ENCODE data around the gene CLEC20A. TPM values are rescaled to one million over a fixed set of nuclear protein-coding genes. Genes with fewer than 3 reads are reported as not detected.

CLEC20A gene
- polyA plus RNA-seq, 6 donors from 2014 or later = 2.7 to 50.3 (median 21.3) TPM

DNA sequence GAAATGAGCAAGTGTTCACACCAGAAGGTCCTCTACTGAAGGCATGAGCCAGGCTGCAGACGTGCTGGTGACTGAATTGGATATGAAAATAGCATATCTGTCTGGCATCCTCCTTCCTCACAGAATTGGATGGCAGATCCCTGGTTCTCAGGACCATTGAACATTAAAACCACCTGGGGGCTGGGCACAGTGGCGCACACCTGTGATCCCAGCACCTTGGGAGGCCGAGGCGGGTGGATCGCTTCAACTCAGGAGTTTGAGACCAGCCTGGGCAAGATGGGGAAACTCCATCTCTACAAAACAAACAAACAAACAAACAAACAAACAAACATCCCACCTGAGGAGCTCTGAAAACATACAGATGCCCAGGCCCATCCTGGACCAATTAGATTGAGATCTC lies 39.6 kb upstream of the CLEC20A start:
- peaks cover 4 to 9% (median 8%) of the 10 kb centered on the region in 3 donors for H3K4me1 Mint-ChIP-seq
- no peaks in the 10 kb centered on the region for H3K36me3 Mint-ChIP-seq
- DNase-seq = no peak

DNA sequence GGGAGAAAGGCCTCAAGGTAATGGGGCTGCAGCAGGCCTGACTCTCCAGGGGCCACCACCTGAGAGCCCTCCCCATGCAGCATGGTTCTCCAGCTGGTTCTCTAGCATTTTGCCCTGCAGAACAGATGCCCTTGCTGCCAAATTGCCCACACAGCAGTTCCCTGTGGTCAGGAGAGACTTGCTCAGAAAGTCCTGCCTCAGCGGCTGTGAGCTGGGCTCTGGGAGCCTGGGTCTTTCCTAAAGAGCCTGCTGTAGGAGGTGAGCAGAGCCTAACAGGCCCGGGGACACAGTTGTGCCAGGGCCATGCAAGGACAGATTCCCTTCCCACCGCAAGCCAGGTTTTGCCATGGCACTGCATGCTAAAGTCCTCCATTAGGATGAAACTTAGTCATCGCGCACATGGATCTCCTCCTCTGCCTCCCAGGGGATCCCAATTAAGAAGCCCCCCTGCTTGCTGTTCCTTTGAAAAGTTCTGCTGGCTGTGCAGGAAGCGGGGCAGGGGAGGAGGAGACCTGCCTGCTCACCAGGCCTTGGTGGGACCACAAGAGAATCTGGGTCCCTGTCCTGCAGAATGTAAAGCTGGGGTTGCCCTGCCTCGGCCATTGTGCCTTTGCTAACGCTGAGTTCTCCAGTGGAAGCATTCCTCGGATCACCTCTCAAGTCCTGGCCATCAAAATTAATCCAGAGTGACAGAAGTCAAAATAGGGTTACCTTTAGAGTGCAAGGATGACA lies 37.5 kb upstream of the CLEC20A start:
- ATAC-seq (ENCODE audit: low read depth in 2 of 2) (no peak), DNase-seq (no peak)
- Mint-ChIP-seq H3K9me3 (no peaks in the 10 kb centered on the region), H3K36me3 (no peaks in the 10 kb centered on the region), H3K27ac (no peak overlapping the region), H3K4me3 (no peak overlapping the region), H3K4me1 (peaks cover 4 to 8% (median 7%) of the 10 kb centered on the region in 3 donors), H3K27me3 (peaks cover 0 to 4% (median 0%) of the 10 kb centered on the region in 3 donors)

More for the DNA sequence above, 39.6 kb upstream of the CLEC20A start:
- peaks cover 0 to 4% (median 0%) of the 10 kb centered on the region in 3 donors for H3K27me3 Mint-ChIP-seq
- no peaks in the 10 kb centered on the region for H3K9me3 Mint-ChIP-seq
- H3K27ac Mint-ChIP-seq = no peak overlapping the region
- no peak overlapping the region for H3K4me3 Mint-ChIP-seq
- no peak for ATAC-seq (ENCODE audit: low read depth in 2 of 2)

GRCh38 chr1:178533121-178533946 lies 36.6 kb upstream of the CLEC20A start:
- Mint-ChIP-seq H3K9me3 (no peaks in the 10 kb centered on the region), H3K4me1 (peaks cover 4 to 8% (median 7%) of the 10 kb centered on the region in 3 donors), H3K27me3 (peaks cover 0 to 4% (median 0%) of the 10 kb centered on the region in 3 donors), H3K27ac (peak overlapping the region in 1 of 6 donors; percentile 79), H3K4me3 (no peak overlapping the region), H3K36me3 (no peaks in the 10 kb centered on the region)
- DNase-seq = no peak
- ATAC-seq (ENCODE audit: low read depth in 2 of 2) = no peak

DNA sequence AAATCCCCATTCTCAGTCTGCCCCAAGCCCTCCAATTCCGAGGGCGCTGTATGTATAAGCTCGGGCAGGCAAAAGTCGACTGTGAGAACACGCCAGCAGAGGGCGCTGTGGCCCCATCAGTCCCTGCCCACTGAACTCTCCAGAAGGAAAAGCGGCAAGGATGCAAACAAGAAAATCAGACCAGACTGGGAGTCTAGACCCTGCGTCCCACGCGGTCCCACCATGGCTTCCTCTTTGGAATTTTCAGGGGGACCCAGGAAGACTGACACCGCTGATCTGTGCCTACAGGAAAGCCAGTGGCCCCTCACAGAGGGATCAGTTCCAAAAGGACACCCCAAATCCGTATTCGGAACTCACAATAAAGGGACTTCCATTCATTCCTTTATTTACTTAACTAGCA lies 35.6 kb upstream of the CLEC20A start:
- Mint-ChIP-seq H3K27me3 (peaks cover 0 to 4% (median 0%) of the 10 kb centered on the region in 3 donors), H3K4me1 (peaks cover 4 to 8% (median 7%) of the 10 kb centered on the region in 3 donors), H3K9me3 (no peaks in the 10 kb centered on the region), H3K27ac (peak overlapping the region in 2 of 6 donors; percentile 30 to 63), H3K4me3 (peak overlapping the region in 2 of 8 donors; percentile 8 to 48), H3K36me3 (no peaks in the 10 kb centered on the region)
- DNase-seq = peak; percentile 73
- peak; percentile 88 to 94 for ATAC-seq (ENCODE audit: low read depth in 2 of 2)

GRCh38 chr1:178531887-178532286 lies 35.1 kb upstream of the CLEC20A start:
- Mint-ChIP-seq H3K4me3 (no peak overlapping the region), H3K36me3 (no peaks in the 10 kb centered on the region), H3K9me3 (no peaks in the 10 kb centered on the region), H3K27ac (no peak overlapping the region), H3K27me3 (peaks cover 0 to 4% (median 0%) of the 10 kb centered on the region in 3 donors), H3K4me1 (peaks cover 4 to 8% (median 7%) of the 10 kb centered on the region in 3 donors)
- DNase-seq (no peak), ATAC-seq (ENCODE audit: low read depth in 2 of 2) (peak in 1 of 2 donors; percentile 27)

- H3K4me3 Mint-ChIP-seq = no peak overlapping the region
- DNase-seq = no peak
- peaks cover 4 to 8% (median 7%) of the 10 kb centered on the region in 3 donors for H3K4me1 Mint-ChIP-seq
- peak overlapping the region in 1 of 6 donors; percentile 1 for H3K27ac Mint-ChIP-seq
- no peak for ATAC-seq (ENCODE audit: low read depth in 2 of 2)
- no peaks in the 10 kb centered on the region for H3K36me3 Mint-ChIP-seq
- no peaks in the 10 kb centered on the region for H3K9me3 Mint-ChIP-seq
- H3K27me3 Mint-ChIP-seq = peaks cover 0 to 4% (median 0%) of the 10 kb centered on the region in 3 donors
Measured at GRCh38 chr1:178530502-178530901, 33.7 kb upstream of the CLEC20A start.

GRCh38 chr1:178530037-178530402 lies 33.3 kb upstream of the CLEC20A start:
- Mint-ChIP-seq H3K4me3 (no peak overlapping the region), H3K4me1 (peaks cover 4 to 8% (median 7%) of the 10 kb centered on the region in 3 donors), H3K27ac (no peak overlapping the region), H3K27me3 (peaks cover 0 to 4% (median 0%) of the 10 kb centered on the region in 3 donors), H3K9me3 (no peaks in the 10 kb centered on the region), H3K36me3 (no peaks in the 10 kb centered on the region)
- DNase-seq (no peak), ATAC-seq (ENCODE audit: low read depth in 2 of 2) (no peak)

- ATAC-seq (ENCODE audit: low read depth in 2 of 2) (no peak), DNase-seq (no peak)
- Mint-ChIP-seq H3K9me3 (peaks cover 0 to 3% (median 0%) of the 10 kb centered on the region in 7 donors), H3K4me1 (peaks cover 4 to 8% (median 7%) of the 10 kb centered on the region in 3 donors), H3K36me3 (no peaks in the 10 kb centered on the region), H3K27ac (no peak overlapping the region), H3K4me3 (no peak overlapping the region), H3K27me3 (peaks cover 0 to 4% (median 0%) of the 10 kb centered on the region in 3 donors)
Measured at GRCh38 chr1:178529364-178530036, 32.7 kb upstream of the CLEC20A start.

DNA sequence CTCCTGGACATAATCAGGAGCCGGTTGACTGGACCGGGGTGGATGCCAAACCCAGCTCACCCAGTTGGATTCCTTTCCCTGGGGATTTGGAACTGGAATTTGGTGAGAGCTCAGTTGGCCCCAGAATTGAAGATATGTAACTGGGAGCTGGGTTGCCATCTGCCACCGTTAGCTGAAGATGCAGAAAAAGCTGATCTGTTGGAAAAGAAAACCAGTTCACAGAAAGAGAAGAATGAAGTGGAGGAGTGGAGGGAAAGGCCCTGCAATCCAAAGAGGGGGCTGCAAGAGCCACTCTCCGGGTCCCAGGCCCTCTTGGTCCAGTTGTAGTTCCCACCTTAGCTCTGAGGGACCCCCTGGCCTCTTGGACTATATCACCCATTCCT lies 32.2 kb upstream of the CLEC20A start:
- H3K4me1 Mint-ChIP-seq = peaks cover 4 to 8% (median 7%) of the 10 kb centered on the region in 3 donors
- ATAC-seq (ENCODE audit: low read depth in 2 of 2) = no peak
- no peak overlapping the region for H3K27ac Mint-ChIP-seq
- H3K27me3 Mint-ChIP-seq = peaks cover 0 to 4% (median 0%) of the 10 kb centered on the region in 3 donors
- H3K4me3 Mint-ChIP-seq = no peak overlapping the region
- H3K36me3 Mint-ChIP-seq = no peaks in the 10 kb centered on the region
- DNase-seq = no peak
- peaks cover 0 to 3% (median 0%) of the 10 kb centered on the region in 7 donors for H3K9me3 Mint-ChIP-seq

DNA sequence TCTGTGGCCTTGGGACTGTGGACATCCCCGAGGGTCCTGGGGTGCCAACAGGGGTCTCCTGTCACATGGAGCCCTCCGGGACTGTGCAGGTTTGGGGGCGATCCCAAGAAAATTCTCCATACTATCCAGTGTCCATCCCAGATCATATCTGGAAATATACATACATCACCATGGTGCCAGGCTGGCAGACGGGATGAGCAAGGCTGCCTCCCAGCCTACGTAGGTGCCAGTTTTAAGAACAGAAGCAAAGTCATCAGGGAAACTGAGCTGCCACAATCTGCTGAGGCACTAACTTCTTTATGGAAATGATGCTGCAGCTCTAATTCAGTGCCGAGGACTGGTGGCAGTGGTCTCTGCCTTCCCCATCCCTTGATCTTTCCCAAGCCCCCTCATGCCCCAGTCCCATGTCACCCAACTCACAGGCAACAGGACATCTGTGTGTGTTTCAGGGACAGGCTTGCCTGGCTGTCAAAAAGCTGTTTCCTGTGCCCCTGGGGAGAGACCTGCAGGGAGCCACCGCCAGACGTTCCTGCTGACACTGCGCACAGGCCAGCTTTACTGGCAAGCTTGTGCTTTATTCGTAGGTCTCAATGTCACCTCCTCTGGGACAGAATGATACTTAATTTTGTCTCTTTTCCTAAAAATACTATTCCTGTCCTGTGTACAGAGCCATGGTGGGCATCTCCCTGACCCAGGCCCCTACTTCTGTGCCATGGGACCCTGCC lies 31.6 kb upstream of the CLEC20A start:
- ATAC-seq (ENCODE audit: low read depth in 2 of 2) = no peak
- no peak overlapping the region for H3K27ac Mint-ChIP-seq
- peaks cover 0 to 3% (median 0%) of the 10 kb centered on the region in 7 donors for H3K9me3 Mint-ChIP-seq
- H3K4me1 Mint-ChIP-seq = peaks cover 4 to 8% (median 7%) of the 10 kb centered on the region in 3 donors
- no peak overlapping the region for H3K4me3 Mint-ChIP-seq
- H3K27me3 Mint-ChIP-seq = peaks cover 0 to 4% (median 0%) of the 10 kb centered on the region in 3 donors
- no peaks in the 10 kb centered on the region for H3K36me3 Mint-ChIP-seq
- DNase-seq = no peak

DNA sequence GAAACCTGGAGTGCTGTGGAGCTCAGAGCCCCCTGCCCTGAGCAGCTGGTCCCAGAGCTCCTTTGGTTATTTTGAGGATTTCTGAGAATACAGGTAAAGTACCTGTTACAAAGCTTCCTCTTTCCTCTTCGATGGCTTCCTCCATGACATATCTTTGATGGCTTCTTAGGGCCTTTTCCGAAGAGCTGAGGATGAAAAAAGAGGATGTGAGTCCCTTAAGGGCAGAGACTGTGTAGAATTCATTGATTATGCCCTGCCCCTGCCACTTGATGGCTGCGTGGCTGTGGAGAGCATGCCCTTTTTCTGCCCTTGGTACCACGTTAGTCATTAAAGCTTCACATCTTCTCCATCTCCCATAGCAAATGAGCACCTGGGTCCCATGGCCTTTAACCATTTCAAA lies 30.4 kb upstream of the CLEC20A start:
- Mint-ChIP-seq H3K27ac (no peak overlapping the region), H3K9me3 (peaks cover 0 to 3% (median 0%) of the 10 kb centered on the region in 7 donors), H3K27me3 (peaks cover 0 to under 1% (median 0%) of the 10 kb centered on the region in 3 donors), H3K4me3 (no peak overlapping the region), H3K4me1 (peaks cover under 1 to 3% (median 2%) of the 10 kb centered on the region in 3 donors), H3K36me3 (no peaks in the 10 kb centered on the region)
- ATAC-seq (ENCODE audit: low read depth in 2 of 2) (no peak), DNase-seq (no peak)

DNA sequence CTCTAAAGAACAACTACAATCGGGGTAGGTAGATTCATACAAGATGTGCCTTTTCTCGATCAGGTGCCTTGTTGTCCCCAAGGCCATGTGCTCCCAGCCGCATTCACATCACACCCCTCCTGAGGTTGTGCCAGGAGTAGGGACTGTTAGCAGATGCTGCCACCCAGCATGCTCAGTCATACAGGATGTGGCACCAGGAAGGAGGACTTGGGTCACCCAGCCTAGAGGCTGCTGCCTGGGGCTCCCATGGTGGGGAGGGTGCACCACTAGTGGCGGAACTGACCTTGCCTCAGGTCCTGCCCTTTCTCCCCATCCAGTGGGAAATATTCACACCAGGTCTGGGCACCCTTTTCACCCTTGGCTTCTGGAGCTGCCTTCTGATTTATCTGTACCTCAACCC lies 24.5 kb upstream of the CLEC20A start:
- Mint-ChIP-seq H3K27ac (peak overlapping the region in 1 of 6 donors; percentile 66), H3K27me3 (no peaks in the 10 kb centered on the region), H3K36me3 (no peaks in the 10 kb centered on the region), H3K4me1 (no peaks in the 10 kb centered on the region), H3K4me3 (no peak overlapping the region), H3K9me3 (peaks cover 0 to 3% (median 0%) of the 10 kb centered on the region in 7 donors)
- ATAC-seq (ENCODE audit: low read depth in 2 of 2) (no peak), DNase-seq (no peak)

DNA sequence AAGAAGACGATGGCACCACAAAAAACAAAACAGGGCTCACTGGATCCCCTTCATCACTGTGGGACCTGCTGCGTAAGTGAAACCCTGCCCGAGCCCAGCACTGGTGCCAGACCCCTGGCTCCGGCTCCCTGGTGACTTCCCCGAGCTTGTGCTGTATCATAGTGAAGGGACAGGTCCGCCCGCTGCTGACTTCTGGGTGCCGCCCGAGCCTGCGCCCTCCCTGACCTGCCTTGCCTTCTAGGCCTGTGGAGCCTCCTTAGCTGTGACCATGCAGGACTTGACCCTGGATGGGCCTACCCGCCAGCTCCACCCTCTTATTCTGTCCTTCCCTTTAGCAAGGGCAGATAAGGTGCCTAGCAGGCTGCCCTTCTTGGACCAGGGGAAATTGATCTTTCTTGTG lies 24.0 kb upstream of the CLEC20A start:
- Mint-ChIP-seq H3K27me3 (peaks cover 0 to 2% (median 0%) of the 10 kb centered on the region in 3 donors), H3K9me3 (peaks cover 0 to 3% (median 0%) of the 10 kb centered on the region in 7 donors), H3K27ac (no peak overlapping the region), H3K4me3 (no peak overlapping the region), H3K4me1 (no peaks in the 10 kb centered on the region), H3K36me3 (no peaks in the 10 kb centered on the region)
- no peak for DNase-seq
- no peak for ATAC-seq (ENCODE audit: low read depth in 2 of 2)
